Right lobe of liver (tissue), 6 donors: Measurements from ENCODE around the gene NEK10. TPM values are rescaled to one million over a fixed set of nuclear protein-coding genes. Genes with fewer than 3 reads are reported as not detected.

Experiments used
- ATAC-seq, 4 donors: fragments of 200-7000 bp; cut with Tn5 transposase; one replicate each; pipeline ENCODE4 v1.9.1; 2020; ENCODE audit warnings: mild to moderate bottlenecking in 4 of 4, moderate library complexity in 4 of 4
- DNase-seq, 3 donors: peaks; one replicate each; pipeline ENCODE4 v3.0.0-alpha.2; 2020
- H3K27ac ChIP-seq, 3 donors: fragments of 200-600 bp; one replicate each; pipeline ENCODE4 v1.8.0; 2022
- H3K27me3 ChIP-seq, 2 donors: fragments of 200-600 bp; one replicate each; pipeline ENCODE4 v1.8.0; 2022
- H3K36me3 ChIP-seq, 4 donors: fragments of 200-600 bp; sonication (generic) in 1 of 4; one replicate each; pipeline versions ENCODE4 v1.5.1 to v1.8.0; 2017 to 2022; ENCODE audit warnings: control low read depth in 1 of 4
- H3K4me1 ChIP-seq, 4 donors: fragments of 200-600 bp; sonication (generic) in 1 of 4; one replicate each; pipeline versions ENCODE4 v1.5.1 to v1.8.0; 2017 to 2022; ENCODE audit warnings: control low read depth in 1 of 4
- H3K4me3 ChIP-seq, 3 donors: fragments of 200-600 bp; one replicate each; pipeline ENCODE4 v1.8.0; 2022
- H3K9me3 ChIP-seq, 4 donors: fragments of 200-600 bp; sonication (generic) in 1 of 4; one replicate each; pipeline versions ENCODE4 v1.5.1 to v1.8.0; 2017 to 2022; ENCODE audit warnings: control low read depth in 1 of 4
- POLR2A ChIP-seq: fragments of 450-650 bp; IDR thresholded peaks from one replicate; pipeline ENCODE4 v1.6.1; 2017; ENCODE audit warnings: antibody characterized with exemption, mild to moderate bottlenecking
- WGBS: methylation state at CpG from one replicate; pipeline ENCODE4 v1.1.6; 2018; ENCODE audit warnings: low coverage, low lambda C conversion rate; ENCODE audit not compliant: insufficient coverage; ENCODE audit errors: missing lambda C conversion rate; 5-methylcytosine and 5-hydroxymethylcytosine counted together
- intact Hi-C, 2 donors: fragments of 100-400 bp; cut with DNase I; formaldehyde crosslinking; loops; one replicate each; pipeline versions ENCODE4 v1.11.2 to v1.14.1; 2022
- total RNA-seq, 6 experiments: library from RNA; depleted of rRNA in 2 of 6; stranded (reverse); fragments of >200 nt in 2 of 6; fragmentation: NEBNext Ultra II Directional in 3 of 6; extraction: Animal tissue kit (Norgen Biotek cat#: 25700) in 3 of 6; gene quantifications; one replicate each; pipeline versions ENCODE4 v1.1.0 to v1.2.4, GENCODE V29; 2016 to 2023
- TF ChIP-seq, protein P1 (sequence below), 4 donors: fragments of 200-600 bp in 3 of 4; fragments of 450-650 bp in 1 of 4; IDR thresholded peaks; one replicate each; pipeline versions ENCODE4 v1.5.1 to v1.8.0; 2016 to 2022; ENCODE audit warnings: antibody characterized with exemption in 4 of 4, mild to moderate bottlenecking in 2 of 4
- donor health status: DM: no; HTN: yes; CAD: no.
- donor health status: DM: no; HTN: no; CAD: no.
- donor health status: DM: no; HTN: no; CAD: no.
- donor health status: DM: no; HTN: yes; CAD: no.
- donor health status: DM: no; HTN: yes; CAD: no.

Gene NEK10
- total RNA-seq, 6 experiments from 2014 or later: 0.43 to 2.5 (median 0.87) TPM

DNA sequence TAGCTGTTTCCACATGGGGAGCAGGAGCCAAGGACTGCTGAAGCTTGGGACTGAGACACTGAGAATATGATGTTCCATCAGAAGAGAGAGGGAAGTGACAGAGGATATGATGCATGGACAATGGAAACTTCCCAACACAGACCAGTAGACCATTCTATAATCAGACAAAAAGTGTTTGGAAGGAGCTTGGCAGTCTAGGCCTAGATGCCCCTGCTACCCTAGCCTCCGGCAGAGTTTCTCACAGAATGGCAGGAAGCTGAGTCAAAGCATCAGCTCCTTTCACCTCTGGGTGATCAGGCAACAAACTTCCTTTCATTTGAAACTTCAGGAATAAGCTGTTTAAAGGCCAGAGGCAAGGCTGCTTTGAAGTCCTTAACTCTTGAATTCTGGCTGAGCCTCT lies 222.0 kb downstream of the NEK10 start:
- TF ChIP-seq, protein P1, sequence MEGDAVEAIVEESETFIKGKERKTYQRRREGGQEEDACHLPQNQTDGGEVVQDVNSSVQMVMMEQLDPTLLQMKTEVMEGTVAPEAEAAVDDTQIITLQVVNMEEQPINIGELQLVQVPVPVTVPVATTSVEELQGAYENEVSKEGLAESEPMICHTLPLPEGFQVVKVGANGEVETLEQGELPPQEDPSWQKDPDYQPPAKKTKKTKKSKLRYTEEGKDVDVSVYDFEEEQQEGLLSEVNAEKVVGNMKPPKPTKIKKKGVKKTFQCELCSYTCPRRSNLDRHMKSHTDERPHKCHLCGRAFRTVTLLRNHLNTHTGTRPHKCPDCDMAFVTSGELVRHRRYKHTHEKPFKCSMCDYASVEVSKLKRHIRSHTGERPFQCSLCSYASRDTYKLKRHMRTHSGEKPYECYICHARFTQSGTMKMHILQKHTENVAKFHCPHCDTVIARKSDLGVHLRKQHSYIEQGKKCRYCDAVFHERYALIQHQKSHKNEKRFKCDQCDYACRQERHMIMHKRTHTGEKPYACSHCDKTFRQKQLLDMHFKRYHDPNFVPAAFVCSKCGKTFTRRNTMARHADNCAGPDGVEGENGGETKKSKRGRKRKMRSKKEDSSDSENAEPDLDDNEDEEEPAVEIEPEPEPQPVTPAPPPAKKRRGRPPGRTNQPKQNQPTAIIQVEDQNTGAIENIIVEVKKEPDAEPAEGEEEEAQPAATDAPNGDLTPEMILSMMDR (IDR thresholded peaks at IDR 0.05): no peak
- no peak for TF ChIP-seq POLR2A
- Histone ChIP-seq H3K4me3 (no peak overlapping the region), H3K9me3 (no peaks in the 10 kb centered on the region), H3K27me3 (no peaks in the 10 kb centered on the region), H3K27ac (no peak overlapping the region), H3K36me3 (no peaks in the 10 kb centered on the region), H3K4me1 (no peaks in the 10 kb centered on the region)
- ATAC-seq (peak in 3 of 4 donors; percentile 6 to 35 (median 19)), DNase-seq (no peak)
- intact Hi-C loops: no loop called here
- 67% methylated on average over 1 of the region's 1 CpG for WGBS

DNA sequence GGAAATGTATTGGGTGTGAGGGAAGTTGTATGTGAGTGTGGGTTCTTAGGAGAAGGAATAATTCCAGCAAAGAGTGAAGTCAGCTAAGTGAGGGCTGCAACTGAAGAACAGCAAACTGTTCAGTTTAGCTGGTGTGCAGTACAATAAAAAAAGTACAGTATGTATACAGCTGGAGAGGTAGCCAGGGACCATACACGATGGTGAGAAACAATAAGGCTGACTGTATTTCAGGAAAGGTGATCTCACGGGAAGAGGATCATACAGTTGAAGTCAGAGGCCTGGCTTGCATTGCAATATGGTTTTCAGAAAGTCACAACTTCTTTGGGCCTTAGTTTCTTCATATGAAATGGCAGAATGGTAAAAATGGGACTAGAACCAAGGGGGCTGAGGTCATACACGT lies 222.4 kb downstream of the NEK10 start:
- Histone ChIP-seq H3K4me1 (no peaks in the 10 kb centered on the region), H3K27ac (no peak overlapping the region), H3K27me3 (no peaks in the 10 kb centered on the region), H3K4me3 (no peak overlapping the region), H3K9me3 (no peaks in the 10 kb centered on the region), H3K36me3 (no peaks in the 10 kb centered on the region)
- intact Hi-C loops: no loop called here
- no peak for TF ChIP-seq POLR2A
- TF ChIP-seq, protein P1 (IDR thresholded peaks at IDR 0.05): no peak
- DNase-seq: no peak
- 55% methylated on average over 3 of the region's 3 CpGs for WGBS
- no peak for ATAC-seq

DNA sequence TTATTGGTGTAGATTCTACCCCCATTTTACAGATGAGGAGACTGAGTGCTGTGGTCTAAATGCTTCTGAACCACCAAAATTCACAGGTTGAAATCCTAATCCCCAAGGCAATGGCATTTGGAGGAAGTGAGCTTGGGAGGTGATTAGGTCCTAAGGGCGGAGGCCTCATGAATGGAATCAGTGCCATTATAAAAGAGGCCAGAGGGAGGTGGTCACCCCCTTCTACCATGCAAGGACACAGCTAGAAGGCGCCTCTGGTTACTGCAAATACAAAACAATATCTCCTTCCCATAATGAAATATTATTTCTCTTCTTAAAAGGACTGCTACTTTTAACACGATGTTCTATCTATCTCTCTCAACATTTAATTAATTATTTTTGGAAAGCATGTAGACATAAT lies 223.5 kb downstream of the NEK10 start:
- H3K27ac ChIP-seq: no peak overlapping the region
- no peak for DNase-seq
- H3K36me3 ChIP-seq: no peaks in the 10 kb centered on the region
- TF ChIP-seq, protein P1 (IDR thresholded peaks at IDR 0.05): no peak
- no peak for TF ChIP-seq POLR2A
- no peak for ATAC-seq
- H3K27me3 ChIP-seq: no peaks in the 10 kb centered on the region
- H3K9me3 ChIP-seq: no peaks in the 10 kb centered on the region
- intact Hi-C loops: no loop called here
- no peak overlapping the region for H3K4me3 ChIP-seq
- 81% methylated on average over 3 of the region's 3 CpGs for WGBS
- no peaks in the 10 kb centered on the region for H3K4me1 ChIP-seq

DNA sequence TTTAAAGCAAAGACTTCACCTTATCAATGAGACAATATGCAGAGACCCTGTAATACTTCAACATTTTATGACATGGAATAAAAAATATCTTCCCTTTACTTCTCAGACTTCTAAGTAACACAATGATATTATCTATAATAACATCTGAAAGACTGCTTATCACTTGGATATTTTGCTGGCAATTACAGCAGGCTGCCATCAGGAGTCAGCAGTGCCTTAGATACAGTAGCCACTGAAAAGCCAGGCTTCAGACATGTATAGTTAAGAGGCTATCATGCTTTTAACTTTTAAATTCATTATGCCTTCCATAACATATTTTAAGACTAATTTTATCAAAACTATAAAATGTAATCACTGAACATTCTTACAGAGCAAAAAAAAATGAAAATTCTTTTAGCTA lies 227.5 kb downstream of the NEK10 start:
- no peak for DNase-seq
- intact Hi-C loops: no loop called here
- H3K36me3 ChIP-seq: no peaks in the 10 kb centered on the region
- H3K27me3 ChIP-seq: no peaks in the 10 kb centered on the region
- no peak for TF ChIP-seq POLR2A
- TF ChIP-seq, protein P1 (IDR thresholded peaks at IDR 0.05): no peak
- no peak for ATAC-seq
- no peaks in the 10 kb centered on the region for H3K9me3 ChIP-seq
- no peak overlapping the region for H3K27ac ChIP-seq
- peaks cover 0 to 5% (median 0%) of the 10 kb centered on the region in 4 donors for H3K4me1 ChIP-seq
- H3K4me3 ChIP-seq: no peak overlapping the region

DNA sequence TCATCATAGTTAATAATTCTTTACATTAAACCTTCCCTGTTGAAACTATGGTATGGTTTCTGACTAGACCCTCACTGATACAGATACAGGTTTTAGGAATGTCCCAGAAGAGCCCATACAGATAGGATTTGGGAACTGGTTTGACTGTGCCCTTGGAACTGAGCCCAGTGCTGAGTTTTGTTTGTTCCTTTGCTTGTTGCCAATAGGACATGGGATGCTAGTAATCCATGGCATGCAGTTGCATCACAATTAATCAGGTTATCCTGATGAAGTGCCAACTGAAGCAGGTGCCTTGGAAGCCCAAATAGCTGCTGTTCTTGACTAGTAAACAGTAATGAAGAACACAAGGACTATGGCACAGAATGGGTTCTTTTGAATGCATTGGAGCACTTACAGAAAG lies 230.6 kb downstream of the NEK10 start:
- ATAC-seq: peak; percentile 71 to 92 (median 86)
- intact Hi-C loops: no loop called here

More for the DNA sequence above, 230.6 kb downstream of the NEK10 start:
- no peaks in the 10 kb centered on the region for H3K36me3 ChIP-seq
- H3K27me3 ChIP-seq: no peaks in the 10 kb centered on the region
- DNase-seq: peak in 2 of 3 donors; percentile 53 to 73
- no peaks in the 10 kb centered on the region for H3K9me3 ChIP-seq
- H3K4me1 ChIP-seq: peaks cover 0 to 5% (median 1%) of the 10 kb centered on the region in 4 donors
- no peak for TF ChIP-seq POLR2A
- TF ChIP-seq, protein P1 (IDR thresholded peaks at IDR 0.05): no peak
- no peak overlapping the region for H3K27ac ChIP-seq
- H3K4me3 ChIP-seq: no peak overlapping the region
